Stimulated activated CD8-positive, alpha-beta memory T cell treated with anti-CD3 and anti-CD28 coated beads, Interleukin-4, amount 100 ng/mL, for 24 hours (primary cell): ENCODE results near the gene PTH2R.
"Not testable (repeated sequence)": the region's sequence is repeated elsewhere in the genome, so short reads cannot be mapped to it uniquely, and the experiment has no call there.

Experiments used
- DNase-seq: peaks from one replicate; pipeline ENCODE4 v3.0.0-alpha.2; 2020; ENCODE audit warnings: low read depth

The PTH2R gene

GRCh38 chr2:208396796-208397195 is 9.8 kb upstream of the PTH2R start:
- not testable (repeated sequence) for DNase-seq

GRCh38 chr2:208399201-208399600 is 7.4 kb upstream of the PTH2R start:
- no peak for DNase-seq

- DNase-seq: no peak
Observed at GRCh38 chr2:208407667-208408066, 1.1 kb downstream of the PTH2R start.

- DNase-seq: no peak
Observed at GRCh38 chr2:208413931-208414330, 7.3 kb downstream of the PTH2R start.

GRCh38 chr2:208415255-208415654 is 8.7 kb downstream of the PTH2R start:
- no peak for DNase-seq

- DNase-seq: no peak
Observed at GRCh38 chr2:208415897-208416296, 9.3 kb downstream of the PTH2R start.

- DNase-seq: no peak
Observed at GRCh38 chr2:208426412-208427045, 19.9 kb downstream of the PTH2R start.

- DNase-seq: no peak
Observed at GRCh38 chr2:208437755-208438154, 31.2 kb downstream of the PTH2R start.

GRCh38 chr2:208440716-208441115 is 34.1 kb downstream of the PTH2R start:
- no peak for DNase-seq

GRCh38 chr2:208441951-208442350 is 35.4 kb downstream of the PTH2R start:
- no peak for DNase-seq

GRCh38 chr2:208447447-208447846 is 40.9 kb downstream of the PTH2R start:
- not testable (repeated sequence) for DNase-seq

GRCh38 chr2:208451061-208451460 is 44.5 kb downstream of the PTH2R start:
- DNase-seq: no peak

GRCh38 chr2:208454861-208455260 is 48.3 kb downstream of the PTH2R start:
- DNase-seq: no peak

- no peak for DNase-seq
Observed at GRCh38 chr2:208463721-208464120, 57.1 kb downstream of the PTH2R start.

GRCh38 chr2:208464205-208464604 is 57.6 kb downstream of the PTH2R start:
- no peak for DNase-seq

GRCh38 chr2:208466151-208466919 is 59.7 kb downstream of the PTH2R start:
- DNase-seq: no peak

GRCh38 chr2:208466920-208467298 is 60.3 kb downstream of the PTH2R start:
- DNase-seq: no peak

GRCh38 chr2:208467564-208467963 is 61.0 kb downstream of the PTH2R start:
- no peak for DNase-seq

- DNase-seq: no peak
Observed at GRCh38 chr2:208477741-208478140, 71.1 kb downstream of the PTH2R start.

GRCh38 chr2:208479342-208479741 is 72.8 kb downstream of the PTH2R start:
- DNase-seq: no peak

- DNase-seq: not testable (repeated sequence)
Observed at GRCh38 chr2:208481945-208482344, 75.4 kb downstream of the PTH2R start.

- DNase-seq: not testable (repeated sequence)
Observed at GRCh38 chr2:208482453-208483015, 75.9 kb downstream of the PTH2R start.

GRCh38 chr2:208485390-208485789 is 78.8 kb downstream of the PTH2R start:
- no peak for DNase-seq
